OCI-LY1 (cell line): ENCODE data around the gene OR10H4.

Experiments used
- CTCF ChIP-seq: fragments of 200-600 bp; sonication (generic), shearing (Covaris generic); IDR thresholded peaks from 2 replicates; pipeline ENCODE4 v1.5.1; 2017; ENCODE audit warnings: mild to moderate bottlenecking, antibody characterized with exemption, low read length, moderate library complexity, mixed read lengths
- EZH2 ChIP-seq: fragments of 200-600 bp; sonication (generic), shearing (Covaris generic); IDR thresholded peaks from 2 replicates; pipeline ENCODE4 v1.8.0; 2017; ENCODE audit warnings: borderline replicate concordance, mixed run types, mild to moderate bottlenecking, antibody characterized with exemption, low read length, moderate library complexity, mixed read lengths

GRCh38 chr19:15935167-15935702 is 13.6 kb upstream of the OR10H4 start:
- TF ChIP-seq CTCF (no peak), EZH2 (no peak)
